ENCODE results near the gene ANKS1B.

ANKS1B gene

GRCh38 chr12:99261256-99261655 lies 723.5 kb downstream of the ANKS1B start:
- Histone ChIP-seq H3K27me3 (ENCODE audit: insufficient read depth, low read length, poor library complexity, severe bottlenecking) (no peaks in the 10 kb centered on the region), H3K9me2 (replicated peaks; ENCODE audit: low read depth, low read length) (no peaks in the 10 kb centered on the region), H4K20me1 (ENCODE audit: insufficient read depth, low read length, poor library complexity, severe bottlenecking) (no peaks in the 10 kb centered on the region), H2AFZ (ENCODE audit: low read length) (no peak overlapping the region), H3K9me3 (ENCODE audit: insufficient read depth, low read depth, low read length) (no peaks in the 10 kb centered on the region), H3K4me2 (ENCODE audit: low read depth, low read length, poor library complexity, severe bottlenecking) (no peak overlapping the region), H3K4me1 (ENCODE audit: insufficient read depth, low read length, poor library complexity, severe bottlenecking) (no peaks in the 10 kb centered on the region), H3K36me3 (ENCODE audit: insufficient read depth, low read length) (no peaks in the 10 kb centered on the region), H3F3A (ENCODE audit: low read depth) (no peaks in the 10 kb centered on the region), H3K9ac (ENCODE audit: low read depth, low read length, poor library complexity, severe bottlenecking) (no peak overlapping the region), H3K4me3 (ENCODE audit: low read length, poor library complexity, severe bottlenecking) (no peak overlapping the region), H3K79me2 (ENCODE audit: insufficient read depth, low read length) (no peaks in the 10 kb centered on the region)
- TF ChIP-seq CTCF (conservative IDR thresholded peaks at IDR 0.05; ENCODE audit: low read length) (no peak), EZH2phosphoT487 (IDR thresholded peaks at IDR 0.05; ENCODE audit: borderline replicate concordance) (no peak)

GRCh38 chr12:99260456-99260996 lies 724.2 kb downstream of the ANKS1B start:
- H3K79me2 ChIP-seq (ENCODE audit: insufficient read depth, low read length) = no peaks in the 10 kb centered on the region
- H3K4me3 ChIP-seq (ENCODE audit: low read length, poor library complexity, severe bottlenecking) = no peak overlapping the region
- H3K4me1 ChIP-seq (ENCODE audit: insufficient read depth, low read length, poor library complexity, severe bottlenecking) = no peaks in the 10 kb centered on the region
- H3K9me2 ChIP-seq (replicated peaks; ENCODE audit: low read depth, low read length) = no peaks in the 10 kb centered on the region
- no peaks in the 10 kb centered on the region for H3K36me3 ChIP-seq (ENCODE audit: insufficient read depth, low read length)
- no peaks in the 10 kb centered on the region for H3K9me3 ChIP-seq (ENCODE audit: insufficient read depth, low read depth, low read length)
- TF ChIP-seq EZH2phosphoT487 (IDR thresholded peaks at IDR 0.05; ENCODE audit: borderline replicate concordance) = no peak
- TF ChIP-seq CTCF (conservative IDR thresholded peaks at IDR 0.05; ENCODE audit: low read length) = no peak
- no peak overlapping the region for H3K4me2 ChIP-seq (ENCODE audit: low read depth, low read length, poor library complexity, severe bottlenecking)
- H3F3A ChIP-seq (ENCODE audit: low read depth) = no peaks in the 10 kb centered on the region
- H2AFZ ChIP-seq (ENCODE audit: low read length) = no peak overlapping the region
- H3K9ac ChIP-seq (ENCODE audit: low read depth, low read length, poor library complexity, severe bottlenecking) = no peak overlapping the region
- H3K27me3 ChIP-seq (ENCODE audit: insufficient read depth, low read length, poor library complexity, severe bottlenecking) = no peaks in the 10 kb centered on the region
- H4K20me1 ChIP-seq (ENCODE audit: insufficient read depth, low read length, poor library complexity, severe bottlenecking) = no peaks in the 10 kb centered on the region

- H4K20me1 ChIP-seq (ENCODE audit: insufficient read depth, low read length, poor library complexity, severe bottlenecking) = no peaks in the 10 kb centered on the region
- no peaks in the 10 kb centered on the region for H3K4me1 ChIP-seq (ENCODE audit: insufficient read depth, low read length, poor library complexity, severe bottlenecking)
- no peaks in the 10 kb centered on the region for H3K27me3 ChIP-seq (ENCODE audit: insufficient read depth, low read length, poor library complexity, severe bottlenecking)
- H3K9ac ChIP-seq (ENCODE audit: low read depth, low read length, poor library complexity, severe bottlenecking) = no peak overlapping the region
- H3K36me3 ChIP-seq (ENCODE audit: insufficient read depth, low read length) = no peaks in the 10 kb centered on the region
- TF ChIP-seq CTCF (conservative IDR thresholded peaks at IDR 0.05; ENCODE audit: low read length) (no peak), EZH2phosphoT487 (IDR thresholded peaks at IDR 0.05; ENCODE audit: borderline replicate concordance) (no peak)
- H3K4me2 ChIP-seq (ENCODE audit: low read depth, low read length, poor library complexity, severe bottlenecking) = no peak overlapping the region
- no peak overlapping the region for H2AFZ ChIP-seq (ENCODE audit: low read length)
- H3K9me3 ChIP-seq (ENCODE audit: insufficient read depth, low read depth, low read length) = no peaks in the 10 kb centered on the region
- no peak overlapping the region for H3K4me3 ChIP-seq (ENCODE audit: low read length, poor library complexity, severe bottlenecking)
- H3K9me2 ChIP-seq (replicated peaks; ENCODE audit: low read depth, low read length) = no peaks in the 10 kb centered on the region
- no peaks in the 10 kb centered on the region for H3F3A ChIP-seq (ENCODE audit: low read depth)
- no peaks in the 10 kb centered on the region for H3K79me2 ChIP-seq (ENCODE audit: insufficient read depth, low read length)
These were observed 725.4 kb downstream of the ANKS1B start for GRCh38 chr12:99259040-99259934.
